H4 (cell line): ENCODE results near the gene PTPRC. TPM values are rescaled to one million over a fixed set of nuclear protein-coding genes. Genes with fewer than 3 reads are reported as not detected.
"Not testable (repeated sequence)": the region's sequence is repeated elsewhere in the genome, so short reads cannot be mapped to it uniquely, and the experiment has no call there.

Source experiments
- DNase-seq: peaks from one replicate; pipeline ENCODE4 v3.0.0-alpha.2; 2015; ENCODE audit warnings: low spot score
- total RNA-seq: library from RNA; depleted of rRNA; stranded (reverse); fragments of >200 nt; shearing (Covaris generic); gene quantifications from 2 replicates; pipeline ENCODE4 v1.2.3, GENCODE V29; 2014; rRNA removed

The PTPRC gene, protein sequence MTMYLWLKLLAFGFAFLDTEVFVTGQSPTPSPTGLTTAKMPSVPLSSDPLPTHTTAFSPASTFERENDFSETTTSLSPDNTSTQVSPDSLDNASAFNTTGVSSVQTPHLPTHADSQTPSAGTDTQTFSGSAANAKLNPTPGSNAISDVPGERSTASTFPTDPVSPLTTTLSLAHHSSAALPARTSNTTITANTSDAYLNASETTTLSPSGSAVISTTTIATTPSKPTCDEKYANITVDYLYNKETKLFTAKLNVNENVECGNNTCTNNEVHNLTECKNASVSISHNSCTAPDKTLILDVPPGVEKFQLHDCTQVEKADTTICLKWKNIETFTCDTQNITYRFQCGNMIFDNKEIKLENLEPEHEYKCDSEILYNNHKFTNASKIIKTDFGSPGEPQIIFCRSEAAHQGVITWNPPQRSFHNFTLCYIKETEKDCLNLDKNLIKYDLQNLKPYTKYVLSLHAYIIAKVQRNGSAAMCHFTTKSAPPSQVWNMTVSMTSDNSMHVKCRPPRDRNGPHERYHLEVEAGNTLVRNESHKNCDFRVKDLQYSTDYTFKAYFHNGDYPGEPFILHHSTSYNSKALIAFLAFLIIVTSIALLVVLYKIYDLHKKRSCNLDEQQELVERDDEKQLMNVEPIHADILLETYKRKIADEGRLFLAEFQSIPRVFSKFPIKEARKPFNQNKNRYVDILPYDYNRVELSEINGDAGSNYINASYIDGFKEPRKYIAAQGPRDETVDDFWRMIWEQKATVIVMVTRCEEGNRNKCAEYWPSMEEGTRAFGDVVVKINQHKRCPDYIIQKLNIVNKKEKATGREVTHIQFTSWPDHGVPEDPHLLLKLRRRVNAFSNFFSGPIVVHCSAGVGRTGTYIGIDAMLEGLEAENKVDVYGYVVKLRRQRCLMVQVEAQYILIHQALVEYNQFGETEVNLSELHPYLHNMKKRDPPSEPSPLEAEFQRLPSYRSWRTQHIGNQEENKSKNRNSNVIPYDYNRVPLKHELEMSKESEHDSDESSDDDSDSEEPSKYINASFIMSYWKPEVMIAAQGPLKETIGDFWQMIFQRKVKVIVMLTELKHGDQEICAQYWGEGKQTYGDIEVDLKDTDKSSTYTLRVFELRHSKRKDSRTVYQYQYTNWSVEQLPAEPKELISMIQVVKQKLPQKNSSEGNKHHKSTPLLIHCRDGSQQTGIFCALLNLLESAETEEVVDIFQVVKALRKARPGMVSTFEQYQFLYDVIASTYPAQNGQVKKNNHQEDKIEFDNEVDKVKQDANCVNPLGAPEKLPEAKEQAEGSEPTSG (N-terminal part only)
- 0.14 TPM in 1 of 2 replicates, not detected in the other for total RNA-seq

DNA sequence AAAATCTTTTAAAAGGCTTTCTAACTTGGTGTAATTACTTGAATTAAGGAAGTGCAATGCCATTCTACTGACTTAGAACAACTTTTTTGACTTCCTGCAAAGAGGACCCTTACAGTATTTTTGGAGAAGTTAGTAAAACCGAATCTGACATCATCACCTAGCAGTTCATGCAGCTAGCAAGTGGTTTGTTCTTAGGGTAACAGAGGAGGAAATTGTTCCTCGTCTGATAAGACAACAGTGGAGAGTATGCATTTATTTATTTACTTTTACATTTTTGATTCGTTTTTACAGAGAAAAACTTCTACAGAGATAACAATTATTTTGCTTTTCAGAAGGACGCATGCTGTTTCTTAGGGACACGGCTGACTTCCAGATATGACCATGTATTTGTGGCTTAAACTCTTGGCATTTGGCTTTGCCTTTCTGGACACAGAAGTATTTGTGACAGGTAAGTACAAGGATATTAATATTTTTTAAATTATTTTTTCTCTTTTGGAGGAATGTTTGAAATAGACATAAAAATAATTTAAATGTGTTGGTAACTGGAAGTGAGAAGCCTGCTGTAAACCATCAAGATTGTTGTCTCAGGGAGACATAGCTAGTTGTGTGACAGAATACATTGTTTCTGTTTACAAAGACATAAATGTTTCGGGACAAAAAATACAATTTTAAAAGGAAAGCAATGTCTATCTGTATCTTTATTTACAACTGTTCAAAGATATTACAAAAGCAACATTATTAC lies at the start of gene PTPRC:
PTPRC (plus strand) TSS at position 147 of the 742 bp plus-strand sequence; CDS start at position 376, 229 bp downstream.
- no peak for DNase-seq

DNA sequence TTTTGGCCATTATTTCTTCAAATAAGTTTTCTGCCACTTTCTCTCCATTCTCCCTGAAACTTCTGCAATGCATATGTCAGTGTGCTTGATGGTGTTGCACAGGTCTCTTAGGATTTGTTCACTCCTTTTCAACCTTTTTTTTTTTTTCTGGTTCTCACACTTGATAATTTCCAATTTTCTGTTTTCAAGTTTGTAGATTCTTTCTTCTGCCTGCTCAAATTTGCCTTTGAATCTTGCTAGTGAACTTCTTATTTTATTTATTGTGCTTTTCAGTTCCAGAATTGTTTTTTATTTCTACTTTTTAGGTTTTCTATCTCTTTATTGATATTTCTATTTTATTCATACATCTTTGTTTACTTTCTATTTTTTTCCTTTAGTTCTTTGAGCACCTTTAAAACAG lies 48.4 kb upstream of the PTPRC start:
- DNase-seq = no peak

DNA sequence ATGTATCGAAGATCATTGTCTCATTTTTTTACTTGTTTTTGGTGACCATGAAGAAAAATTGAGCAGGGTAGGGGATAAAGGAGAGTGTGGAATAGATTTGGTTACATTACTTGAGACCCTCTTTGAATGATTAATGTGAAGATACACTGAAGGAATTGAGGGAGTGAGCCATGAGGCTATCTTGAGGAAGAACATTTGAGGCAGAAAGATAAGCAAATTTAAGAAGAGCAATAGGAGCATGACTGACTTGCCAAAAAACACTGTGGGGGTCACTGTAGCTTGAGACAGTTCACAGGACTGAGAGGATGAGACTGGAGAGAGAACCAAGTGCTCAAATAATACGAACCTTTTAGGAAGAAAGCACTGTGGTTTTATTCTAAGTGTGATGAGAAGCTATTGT lies 43.1 kb upstream of the PTPRC start:
- no peak for DNase-seq

DNA sequence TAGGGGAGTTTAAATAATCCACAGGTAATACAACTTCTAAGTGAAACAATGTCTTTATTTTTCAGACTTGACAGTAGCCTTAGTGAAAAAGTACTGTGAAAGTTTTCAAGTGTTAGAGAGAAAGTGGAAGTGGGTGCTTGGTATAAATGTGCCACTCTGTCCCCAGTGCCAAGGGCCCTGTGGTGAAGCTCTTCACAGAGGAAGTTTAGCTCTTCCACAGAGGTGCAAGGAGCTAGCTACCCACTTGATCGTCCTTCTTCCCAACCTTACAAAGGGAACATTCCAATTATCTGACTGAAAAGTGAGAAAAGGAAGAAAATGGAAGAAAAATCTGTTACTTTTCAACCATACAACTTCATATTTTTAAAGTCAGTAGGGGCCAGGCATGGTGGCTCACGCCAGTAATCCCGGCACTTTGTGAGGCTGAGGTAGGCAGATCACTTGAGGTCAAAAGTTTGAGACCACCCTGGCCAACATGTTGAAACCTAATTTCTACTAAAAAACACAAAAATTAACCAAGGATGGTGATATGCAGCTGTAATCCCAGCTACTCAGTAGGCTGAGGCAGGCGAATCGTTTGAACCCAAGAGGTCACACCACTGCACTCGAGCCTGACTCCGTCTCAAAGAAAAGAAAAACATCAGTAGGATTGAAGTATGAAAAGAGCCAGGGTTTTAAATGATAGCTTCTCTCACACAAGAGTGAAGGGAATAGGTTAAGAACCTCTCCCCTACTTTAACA lies 41.0 kb upstream of the PTPRC start:
- DNase-seq = no peak

DNA sequence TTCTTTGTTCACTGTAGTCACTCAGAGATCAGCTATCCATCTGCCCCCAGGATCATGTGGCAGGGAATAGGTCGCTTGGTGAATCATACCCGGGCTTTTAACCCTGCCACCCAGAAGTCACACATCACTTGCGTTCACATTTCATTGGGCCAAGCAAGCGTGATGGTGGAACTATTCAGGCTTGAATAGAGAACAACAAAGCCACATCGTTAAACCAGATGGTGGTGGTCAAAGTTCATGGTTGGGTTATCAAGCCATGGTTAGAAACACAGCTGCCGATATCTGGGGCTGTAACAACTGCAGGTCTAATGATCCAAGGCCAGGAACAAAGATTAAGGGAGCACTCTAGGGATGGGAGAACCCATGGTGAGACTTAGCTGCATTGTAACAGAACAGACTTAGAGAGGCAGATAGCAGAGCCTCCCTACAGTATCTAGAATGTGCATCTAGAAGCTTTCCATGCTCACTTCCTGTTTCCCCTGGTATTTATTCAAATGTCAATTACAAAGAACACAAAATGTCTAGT lies 40.0 kb upstream of the PTPRC start:
- DNase-seq = peak; percentile 6

DNA sequence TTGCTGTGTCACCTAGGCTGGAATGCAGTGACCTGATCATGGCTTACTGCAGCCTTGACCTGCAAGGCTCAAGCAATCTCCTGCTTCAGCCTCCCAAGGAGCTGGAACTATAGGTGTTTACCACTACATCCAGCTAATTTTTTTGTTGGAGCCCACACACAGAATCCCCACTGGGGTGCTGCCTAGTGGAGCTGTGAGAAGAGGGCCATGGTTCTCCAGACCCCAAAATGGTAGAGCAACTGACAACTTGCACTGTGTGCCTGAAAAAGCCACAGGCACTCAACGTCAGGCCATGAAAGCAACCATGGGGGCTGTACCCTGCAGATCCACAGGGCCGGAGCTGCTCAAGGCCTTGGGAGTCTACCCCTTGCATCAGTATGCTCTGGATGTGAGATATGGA lies 39.1 kb upstream of the PTPRC start:
- no peak for DNase-seq

DNA sequence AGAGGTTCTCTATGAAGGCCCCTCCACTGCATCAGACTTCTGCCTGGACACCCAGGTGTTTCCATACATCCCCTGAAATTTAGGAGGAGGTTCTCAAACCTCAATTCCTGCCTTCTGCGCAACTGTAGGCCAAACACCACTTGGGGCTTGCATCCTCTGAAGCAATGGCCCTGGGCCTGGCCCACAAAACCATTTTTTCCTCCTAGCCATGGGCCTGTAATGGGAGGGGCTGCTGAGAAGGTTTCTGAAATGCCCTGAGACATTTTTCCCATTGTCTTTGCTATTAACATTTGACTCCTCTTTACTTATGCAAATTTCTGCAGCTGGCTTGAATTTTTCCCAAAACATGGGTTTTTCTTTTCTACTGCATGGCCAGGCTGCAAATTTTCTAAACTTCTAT lies 37.9 kb upstream of the PTPRC start:
- no peak for DNase-seq

DNA sequence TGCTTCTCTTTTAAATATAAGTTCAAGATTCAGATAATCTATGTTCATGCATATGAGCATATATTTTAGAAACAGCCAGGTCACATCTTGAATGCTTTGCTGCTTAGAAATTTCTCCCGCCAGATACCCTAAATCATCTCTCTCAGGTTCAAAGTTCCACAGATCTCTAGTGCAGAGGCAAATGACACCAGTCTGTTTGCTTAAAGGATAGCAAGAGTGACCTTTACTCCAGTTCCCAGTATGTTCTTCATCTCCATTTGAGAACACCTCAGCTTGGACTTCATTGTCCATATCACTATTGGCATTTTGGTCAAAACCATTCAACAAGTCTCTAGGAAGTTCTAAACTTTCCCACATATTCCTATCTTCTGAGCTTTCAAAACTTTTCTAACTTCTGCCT lies 37.5 kb upstream of the PTPRC start:
- DNase-seq = not testable (repeated sequence)

DNA sequence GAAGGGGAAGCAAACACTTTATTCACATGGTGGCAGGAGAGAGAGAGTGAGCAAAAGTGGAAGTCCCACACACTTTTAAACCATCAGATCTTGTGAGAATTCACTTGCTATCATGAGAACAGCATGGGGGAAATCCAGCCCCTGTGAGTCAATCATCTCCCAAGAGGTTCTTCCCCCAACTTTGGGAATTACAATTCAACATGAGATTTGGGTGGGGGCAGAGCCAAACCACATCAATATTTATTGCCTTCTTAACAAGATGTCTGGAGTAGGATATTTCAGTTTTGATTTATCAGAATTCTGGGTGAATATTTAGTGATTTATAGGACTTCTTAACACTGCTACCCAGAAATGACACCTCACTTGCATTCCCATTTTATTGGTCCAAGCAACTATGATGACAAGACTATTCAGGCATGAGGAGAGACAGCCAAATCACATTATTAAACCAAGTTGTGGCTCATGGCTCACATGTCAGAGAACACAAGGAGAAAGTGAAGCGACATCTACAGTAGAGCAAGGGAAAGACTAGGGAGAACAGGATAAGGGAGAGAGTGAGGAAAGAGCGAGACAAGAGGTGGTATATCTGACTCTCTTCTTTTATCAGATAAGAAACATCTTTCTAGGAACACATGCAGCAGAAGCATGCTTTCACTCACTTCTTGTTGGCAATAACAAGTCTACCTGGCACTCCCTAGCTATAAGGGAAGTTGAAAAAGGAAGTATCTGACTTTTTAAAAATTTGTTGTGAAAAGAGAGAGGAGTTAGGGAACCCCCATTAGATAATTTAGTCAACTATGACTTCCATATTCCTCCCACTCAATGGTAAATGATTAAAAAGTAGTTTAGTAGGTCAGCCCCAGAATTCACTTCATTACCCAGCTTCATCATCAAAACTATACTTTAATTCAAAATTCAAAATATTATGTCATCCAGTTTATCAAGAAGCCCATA lies 36.6 kb upstream of the PTPRC start:
- no peak for DNase-seq

DNA sequence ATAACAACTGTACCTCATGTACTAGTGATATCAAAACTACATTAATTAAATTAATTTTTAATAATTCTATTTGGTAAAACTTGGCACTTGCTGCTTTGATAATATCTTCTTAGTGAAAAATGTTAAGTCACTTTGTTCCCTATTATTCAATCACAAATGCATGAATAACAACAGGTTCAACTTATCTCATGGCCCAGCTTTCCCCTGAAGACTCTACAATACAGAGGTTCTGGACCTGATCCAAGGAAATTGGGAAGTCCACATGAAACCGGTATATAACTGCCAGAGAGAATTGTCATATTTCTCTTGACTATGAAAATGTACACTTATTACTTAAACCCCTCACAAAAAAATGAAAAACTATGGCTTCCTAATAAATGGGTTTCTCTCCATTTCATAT lies 33.9 kb upstream of the PTPRC start:
- DNase-seq = no peak

DNA sequence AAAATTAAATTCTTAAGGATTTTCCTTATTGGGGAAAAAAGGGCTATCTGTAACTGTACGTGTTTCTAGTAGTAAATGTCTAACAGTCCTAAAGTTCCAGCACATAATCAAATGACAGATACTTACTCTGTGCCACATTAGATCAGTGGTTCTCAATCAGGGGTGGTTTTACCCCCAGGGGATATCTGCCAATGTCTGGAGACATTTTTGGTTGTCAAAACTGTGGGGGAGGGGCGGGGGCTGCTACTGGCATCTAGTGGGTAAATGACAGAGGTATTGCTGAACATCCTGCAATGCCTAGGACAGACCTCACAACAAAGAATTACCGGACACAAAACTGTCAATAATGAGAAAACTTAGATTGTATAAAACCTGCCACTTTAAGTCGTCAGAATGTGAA lies 33.4 kb upstream of the PTPRC start:
- DNase-seq = no peak

DNA sequence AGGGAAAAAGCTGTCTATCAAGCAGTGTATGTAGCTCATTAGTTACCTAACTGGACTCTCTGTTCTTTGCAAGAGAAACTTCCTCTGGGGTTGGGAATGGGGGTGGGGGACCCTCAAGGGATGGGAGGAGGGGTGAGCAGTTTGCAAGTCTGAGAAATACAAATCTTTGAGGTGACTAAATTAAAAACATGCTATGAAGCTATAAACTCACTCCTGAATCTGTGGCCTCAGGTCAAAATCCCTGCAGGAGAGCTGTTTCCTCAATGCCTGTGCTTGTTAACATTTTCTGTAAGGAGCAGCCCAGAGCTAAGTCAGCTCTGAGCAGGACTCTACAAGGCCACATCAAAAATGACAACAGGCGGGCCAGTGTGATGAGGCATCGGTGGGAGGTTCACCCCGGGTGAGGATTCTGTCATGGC lies 32.8 kb upstream of the PTPRC start:
- DNase-seq = no peak

DNA sequence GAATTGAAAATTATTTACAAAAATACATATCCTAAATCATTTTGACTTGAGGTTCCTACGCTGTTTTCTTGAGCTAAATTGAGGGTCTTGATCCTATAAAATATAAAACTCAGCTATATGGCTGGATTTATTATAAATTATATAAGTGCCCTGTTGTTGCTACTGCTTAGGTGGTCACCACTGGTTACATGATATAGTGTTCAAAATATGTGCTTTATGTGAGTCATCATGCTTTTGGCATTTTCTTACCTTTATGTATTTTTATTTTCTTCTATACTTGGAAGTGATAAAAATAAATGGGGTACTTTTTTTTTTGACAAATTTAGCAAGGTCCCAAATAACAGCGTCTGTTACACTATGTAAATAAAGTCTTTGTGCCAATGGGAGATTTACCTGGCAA lies 31.1 kb upstream of the PTPRC start:
- no peak for DNase-seq

DNA sequence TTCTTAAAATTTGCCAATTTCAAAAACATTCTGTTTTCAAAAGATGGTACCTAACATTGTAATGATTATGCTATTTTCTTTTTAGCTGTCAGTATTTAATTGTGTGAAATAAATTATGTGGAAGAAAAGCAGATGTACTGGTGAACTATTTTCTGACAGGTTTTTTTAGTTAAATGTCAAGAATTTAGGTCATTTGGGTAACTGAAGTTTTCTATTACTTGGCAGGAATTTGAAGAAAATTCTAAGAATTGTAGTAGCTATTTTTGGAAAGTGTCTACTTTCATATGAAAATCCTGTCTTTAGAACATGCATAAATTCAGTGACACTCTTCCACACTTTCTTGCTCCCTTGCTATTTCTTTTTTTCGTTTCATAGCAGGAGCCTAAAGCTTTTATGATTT lies 28.5 kb upstream of the PTPRC start:
- no peak for DNase-seq

DNA sequence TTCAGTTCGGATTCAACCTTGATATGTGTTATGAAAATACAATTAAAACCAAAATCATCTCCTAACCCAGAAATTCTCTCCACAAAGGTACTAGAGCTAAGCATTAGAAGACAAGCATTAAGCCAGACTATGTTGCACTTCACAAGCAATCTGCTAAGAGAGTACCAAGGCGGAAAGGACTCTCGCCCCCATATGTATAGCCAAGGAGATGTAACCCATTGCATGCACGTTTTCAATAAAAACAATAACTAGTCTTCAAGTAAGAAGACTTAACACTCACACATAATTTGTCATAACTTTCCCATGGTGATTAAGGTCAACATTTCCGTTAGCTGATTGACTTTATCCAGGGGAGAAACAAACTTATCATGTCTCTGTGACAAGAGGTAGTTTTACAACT lies 27.6 kb upstream of the PTPRC start:
- DNase-seq = no peak

DNA sequence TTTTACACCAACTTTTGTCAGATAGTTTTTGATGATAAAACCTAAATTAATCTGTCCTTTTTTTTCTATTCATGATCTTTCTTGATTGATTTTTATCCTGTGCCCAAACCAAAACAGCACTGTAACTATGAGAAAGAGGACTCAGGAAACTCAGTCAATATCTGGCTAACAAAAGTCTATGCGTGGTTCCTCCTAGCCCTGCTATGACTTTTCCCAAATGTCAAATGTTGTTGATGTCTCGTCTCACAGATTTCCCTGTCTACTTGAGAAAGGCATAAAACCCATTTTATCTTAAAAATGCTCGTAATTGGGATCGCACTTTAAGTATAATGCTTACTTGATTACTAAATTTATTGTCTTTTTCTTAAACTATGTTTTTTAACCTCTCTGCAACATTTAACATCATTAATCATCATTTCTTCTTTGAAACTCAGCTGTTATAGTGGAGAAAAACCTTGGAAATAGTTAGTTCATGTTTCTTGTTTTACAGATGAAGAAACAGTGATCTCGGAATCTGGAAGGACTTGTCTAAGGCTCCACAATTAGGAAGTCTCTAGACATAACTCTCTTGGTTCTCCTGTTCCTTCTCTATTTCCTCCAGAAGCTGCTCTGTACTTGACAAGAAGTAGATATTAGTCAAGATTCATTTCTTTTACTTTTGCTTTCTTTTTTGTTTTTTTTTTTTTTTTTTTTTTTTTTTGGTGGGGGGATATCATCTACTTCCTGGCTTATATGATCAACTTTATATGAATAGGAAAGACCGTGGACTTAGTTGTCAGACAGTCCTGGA lies 26.2 kb upstream of the PTPRC start:
- DNase-seq = no peak

DNA sequence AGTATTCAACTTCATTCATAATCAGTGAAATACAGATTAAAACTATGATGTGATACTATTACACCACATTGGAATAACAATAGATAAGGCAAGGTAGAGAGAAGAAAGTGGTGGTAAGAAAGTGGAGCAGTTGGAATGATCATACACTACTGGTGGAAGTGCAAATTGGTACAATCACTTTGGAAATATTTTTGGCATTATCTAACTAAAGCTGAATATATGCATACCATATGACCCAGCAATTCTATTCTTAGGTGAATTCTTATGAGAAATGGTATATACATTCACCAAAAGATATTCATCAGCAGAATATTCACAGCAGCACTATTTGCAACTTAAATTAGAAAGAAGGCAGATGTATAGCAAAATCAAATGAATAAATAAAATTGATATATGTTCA lies 21.4 kb upstream of the PTPRC start:
- DNase-seq = no peak
